Measurements from ENCODE around the gene ARL4D.

The ARL4D gene

DNA sequence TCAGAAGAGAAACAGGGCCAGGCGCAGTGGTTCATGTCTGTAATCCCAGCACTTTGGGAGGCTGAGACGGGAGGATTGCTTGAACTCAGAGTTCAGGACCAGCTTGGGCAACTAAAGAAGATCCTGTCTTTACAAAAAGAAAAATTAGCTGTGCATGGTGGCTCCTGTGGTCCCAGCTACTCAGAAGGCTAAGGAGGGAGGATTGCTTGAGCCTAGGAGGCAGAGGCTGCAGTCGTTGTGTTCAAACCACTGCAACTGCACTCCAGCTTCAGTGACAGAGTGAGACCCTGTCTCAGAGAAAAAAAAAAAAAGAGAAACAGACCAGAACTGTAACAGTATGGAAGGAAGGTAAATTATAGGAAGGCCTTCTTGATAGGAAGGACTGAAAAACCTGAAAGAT is 10.3 kb downstream of the ARL4D start (continued):
- no peak for TF ChIP-seq ZNF560 (tag by site-specific recombination; IDR thresholded peaks at IDR 0.05; ENCODE audit: borderline replicate concordance)
- no peak for TF ChIP-seq ZFP41 (tag by site-specific recombination; IDR thresholded peaks at IDR 0.05; ENCODE audit: borderline replicate concordance)

GRCh38 chr17:43410557-43411368 is 12.0 kb downstream of the ARL4D start:
- 0 out of 2 replicates have a peak, but pooled peaks have one; percentile 27 for TF ChIP-seq KLF1 (tag by site-specific recombination; IDR thresholded peaks at IDR 0.05)
- no peak for TF ChIP-seq EGR2 (tag by site-specific recombination; IDR thresholded peaks at IDR 0.05; ENCODE audit: low read depth)
- TF ChIP-seq ZNF211 (tag by site-specific recombination; IDR thresholded peaks at IDR 0.05; ENCODE audit: low read depth), result no peak
- no peak for TF ChIP-seq BCL6B (tag by site-specific recombination; IDR thresholded peaks at IDR 0.05)
- TF ChIP-seq, protein P1, sequence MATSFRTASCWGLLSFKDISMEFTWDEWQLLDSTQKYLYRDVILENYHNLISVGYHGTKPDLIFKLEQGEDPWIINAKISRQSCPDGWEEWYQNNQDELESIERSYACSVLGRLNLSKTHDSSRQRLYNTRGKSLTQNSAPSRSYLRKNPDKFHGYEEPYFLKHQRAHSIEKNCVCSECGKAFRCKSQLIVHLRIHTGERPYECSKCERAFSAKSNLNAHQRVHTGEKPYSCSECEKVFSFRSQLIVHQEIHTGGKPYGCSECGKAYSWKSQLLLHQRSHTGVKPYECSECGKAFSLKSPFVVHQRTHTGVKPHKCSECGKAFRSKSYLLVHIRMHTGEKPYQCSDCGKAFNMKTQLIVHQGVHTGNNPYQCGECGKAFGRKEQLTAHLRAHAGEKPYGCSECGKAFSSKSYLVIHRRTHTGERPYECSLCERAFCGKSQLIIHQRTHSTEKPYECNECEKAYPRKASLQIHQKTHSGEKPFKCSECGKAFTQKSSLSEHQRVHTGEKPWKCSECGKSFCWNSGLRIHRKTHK (tag by site-specific recombination; IDR thresholded peaks at IDR 0.05), result no peak
- TF ChIP-seq ZNF121 (tag by site-specific recombination; IDR thresholded peaks at IDR 0.05), result peak; percentile 33; the same call in 1 of the 2 replicates
- no peak for TF ChIP-seq ZNF600 (tag by site-specific recombination; IDR thresholded peaks at IDR 0.05)
- TF ChIP-seq SP7 (tag by site-specific recombination; IDR thresholded peaks at IDR 0.05), result no peak
- peak; percentile 60 for TF ChIP-seq ZBTB20 (tag by site-specific recombination; IDR thresholded peaks at IDR 0.05)
- TF ChIP-seq ZNF664 (tag by site-specific recombination; IDR thresholded peaks at IDR 0.05), result no peak
- Histone ChIP-seq H3K36me3 (ENCODE audit: control insufficient read depth in 2 of 2, insufficient read depth in 1 of 2, low read length in 2 of 2) (no peaks in the 10 kb centered on the region), H3K4me3 (ENCODE audit: low read depth, low read length) (no peak overlapping the region), H3K4me1 (ENCODE audit: control insufficient read depth, insufficient read depth, low read length) (peaks cover 3% of the 10 kb centered on the region; the same call in 1 of the 2 replicates), H3K27ac (ENCODE audit: extremely low read depth, low read depth, low read length) (no peak overlapping the region), H3K9me3 (ENCODE audit: control insufficient read depth, insufficient read depth, low read depth, low read length) (no peaks in the 10 kb centered on the region)
- ChIA-PET CTCF (interaction anchor here (0.7 to 2.4 kb wide), 4 partner anchors 12 to 73 kb away, joined by 3 to 13 read pairs (median 4); partner anchors contain the start of genes ARL4D and DHX8), POLR2A (interaction anchor here (0.6 to 5.5 kb wide), 4 partner anchors 8 to 73 kb away, joined by 3 to 38 read pairs (median 4); partner anchors contain the start of genes ARL4D and DHX8)

DNA sequence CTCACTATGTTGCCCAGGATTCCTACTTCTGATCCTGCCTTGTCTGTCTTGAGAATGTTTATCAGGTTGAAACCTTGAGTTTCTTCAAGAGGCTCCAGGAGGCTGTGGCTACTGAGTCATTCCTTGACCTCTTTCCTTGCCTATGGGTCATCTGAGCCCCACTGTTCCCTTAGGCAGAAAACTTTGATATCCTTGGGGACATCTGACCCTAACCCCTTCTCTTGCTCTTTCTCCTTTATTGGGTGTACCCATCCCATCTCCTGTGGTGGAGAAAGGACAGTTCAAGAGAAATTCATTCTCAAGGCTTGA is 12.5 kb downstream of the ARL4D start:
- no peak overlapping the region for H3K27ac ChIP-seq (ENCODE audit: extremely low read depth, low read depth, low read length)
- ChIA-PET CTCF (interaction anchor here (2.4 kb wide), 1 partner anchor 72 kb away, joined by 13 read pairs; the partner anchor contains the start of gene DHX8), POLR2A (interaction anchor here (5.5 kb wide), 1 partner anchor 13 kb away, joined by 38 read pairs; the partner anchor contains the start of gene ARL4D)

More for the DNA sequence above, 12.5 kb downstream of the ARL4D start:
- H3K4me1 ChIP-seq (ENCODE audit: control insufficient read depth, insufficient read depth, low read length), result peaks cover 3% of the 10 kb centered on the region; the same call in 1 of the 2 replicates
- H3K36me3 ChIP-seq (ENCODE audit: control insufficient read depth in 2 of 2, insufficient read depth in 1 of 2, low read length in 2 of 2), result no peaks in the 10 kb centered on the region
- H3K4me3 ChIP-seq (ENCODE audit: low read depth, low read length), result no peak overlapping the region
- no peak for TF ChIP-seq TCF7L2 (IDR thresholded peaks at IDR 0.05; ENCODE audit: borderline replicate concordance, low read depth, low read length)
- TF ChIP-seq ZNF510 (tag by site-specific recombination; IDR thresholded peaks at IDR 0.05; ENCODE audit: insufficient replicate concordance), result no peak
- TF ChIP-seq HOXA7 (CRISPR knock-in tag; IDR thresholded peaks at IDR 0.05; ENCODE audit: borderline replicate concordance), result no peak
- TF ChIP-seq ZNF221 (tag by site-specific recombination; IDR thresholded peaks at IDR 0.05; ENCODE audit: borderline replicate concordance), result no peak
- TF ChIP-seq, protein P1 (tag by site-specific recombination; IDR thresholded peaks at IDR 0.05), result no peak
- H3K9me3 ChIP-seq (ENCODE audit: control insufficient read depth, insufficient read depth, low read depth, low read length), result no peaks in the 10 kb centered on the region

All from HEK293 (cell line).